Glutamatergic neuron (in vitro differentiated cells): ENCODE measurements around the gene F8A3. TPM values are rescaled to one million over a fixed set of nuclear protein-coding genes. Genes with fewer than 3 reads are reported as not detected.

Source experiments
- DNase-seq: peaks from one replicate; pipeline ENCODE4 v3.0.0; 2022
- H3K27ac Mint-ChIP-seq: one replicate; pipeline ENCODE4 v1.8.0; 2020; ENCODE audit warnings: mild to moderate bottlenecking, mixed read lengths, inconsistent platforms; ENCODE audit not compliant: unreplicated experiment
- H3K27me3 Mint-ChIP-seq: one replicate; pipeline ENCODE4 v1.8.0; 2020; ENCODE audit warnings: mild to moderate bottlenecking, moderate library complexity, mixed read lengths, inconsistent platforms; ENCODE audit not compliant: unreplicated experiment
- H3K36me3 Mint-ChIP-seq: one replicate; pipeline ENCODE4 v1.8.0; 2020; ENCODE audit warnings: mild to moderate bottlenecking, mixed read lengths, inconsistent platforms; ENCODE audit not compliant: unreplicated experiment
- H3K4me1 Mint-ChIP-seq: one replicate; pipeline ENCODE4 v1.8.0; 2020; ENCODE audit warnings: mild to moderate bottlenecking, low read depth, mixed read lengths, inconsistent platforms; ENCODE audit not compliant: unreplicated experiment
- H3K4me3 Mint-ChIP-seq: one replicate; pipeline ENCODE4 v1.8.0; 2020; ENCODE audit warnings: mild to moderate bottlenecking, mixed read lengths, inconsistent platforms; ENCODE audit not compliant: unreplicated experiment
- H3K9me3 Mint-ChIP-seq: one replicate; pipeline ENCODE4 v1.8.0; 2020; ENCODE audit warnings: mild to moderate bottlenecking, moderate library complexity, mixed read lengths, inconsistent platforms; ENCODE audit not compliant: unreplicated experiment
- CTCF ChIP-seq: fragments of 200-600 bp; sonication (generic); IDR thresholded peaks from one replicate; pipeline ENCODE4 v1.5.0; 2021; ENCODE audit not compliant: partially characterized antibody, unreplicated experiment
- microRNA-seq: library from miRNA; unstranded; fragments of <30 nt; microRNA quantifications from one replicate; pipeline ENCODE4, GENCODE V29; 2020; ENCODE audit not compliant: unreplicated experiment
- total RNA-seq: library from RNA; stranded (reverse); fragmentation: NEBNext Ultra II Directional; extraction: Animal tissue kit (Norgen Biotek cat#: 25700); gene quantifications from one replicate; pipeline ENCODE4 v1.2.1, GENCODE V29; 2021; ENCODE audit not compliant: unreplicated experiment

The F8A3 gene
- total RNA-seq, 1 donor from 2014 or later = not detected

GRCh38 chrX:155441097-155441496 lies 17.3 kb downstream of the F8A3 start:
- DNase-seq = no peak
- Mint-ChIP-seq H3K27me3 (no peaks in the 10 kb centered on the region), H3K9me3 (peaks cover 3% of the 10 kb centered on the region), H3K4me3 (no peak overlapping the region), H3K36me3 (no peaks in the 10 kb centered on the region), H3K4me1 (no peaks in the 10 kb centered on the region), H3K27ac (no peak overlapping the region)
- TF ChIP-seq CTCF = no peak

GRCh38 chrX:155435744-155436112 lies 22.7 kb downstream of the F8A3 start:
- Mint-ChIP-seq H3K36me3 (no peaks in the 10 kb centered on the region), H3K27me3 (no peaks in the 10 kb centered on the region), H3K27ac (no peak overlapping the region), H3K4me3 (no peak overlapping the region), H3K4me1 (no peaks in the 10 kb centered on the region), H3K9me3 (no peaks in the 10 kb centered on the region)
- no peak for TF ChIP-seq CTCF
- no peak for DNase-seq

GRCh38 chrX:155434906-155435743 lies 23.3 kb downstream of the F8A3 start:
- H3K4me1 Mint-ChIP-seq = no peaks in the 10 kb centered on the region
- no peak for TF ChIP-seq CTCF
- no peaks in the 10 kb centered on the region for H3K27me3 Mint-ChIP-seq
- no peak overlapping the region for H3K27ac Mint-ChIP-seq
- no peak for DNase-seq
- H3K4me3 Mint-ChIP-seq = no peak overlapping the region
- H3K9me3 Mint-ChIP-seq = no peaks in the 10 kb centered on the region
- no peaks in the 10 kb centered on the region for H3K36me3 Mint-ChIP-seq

- DNase-seq = no peak
- no peaks in the 10 kb centered on the region for H3K4me1 Mint-ChIP-seq
- H3K9me3 Mint-ChIP-seq = peaks cover 2% of the 10 kb centered on the region
- no peak for TF ChIP-seq CTCF
- H3K36me3 Mint-ChIP-seq = no peaks in the 10 kb centered on the region
- H3K27me3 Mint-ChIP-seq = peaks cover 1% of the 10 kb centered on the region
- H3K27ac Mint-ChIP-seq = no peak overlapping the region
- no peak overlapping the region for H3K4me3 Mint-ChIP-seq
Measured at GRCh38 chrX:155417769-155418168, 40.7 kb downstream of the F8A3 start.

Small RNAs within 50 kb of the gene (microRNA-seq; reads per million reads assigned to microRNA genes)
- gene MIR1184-3 = not detected

Other genes starting within 250 kb of the F8A3 start
- gene VBP1, start 242.2 kb downstream of the F8A3 start, total RNA-seq = 64.4 TPM
- 20.9 TPM for gene RAB39B, start 194.1 kb downstream of the F8A3 start, total RNA-seq
- 0.56 TPM for gene CLIC2, start 124.0 kb downstream of the F8A3 start, total RNA-seq
- gene F8A2, start 76.5 kb downstream of the F8A3 start, total RNA-seq = not detected
- gene SPRY3, start 154.0 kb upstream of the F8A3 start, total RNA-seq = 1.6 TPM
- 26.1 TPM for gene TMLHE, start 154.3 kb upstream of the F8A3 start, total RNA-seq